Sigmoid colon (tissue), 3 donors: ENCODE results near the gene FYN.

Experiments
- POLR2A ChIP-seq, 2 donors: fragments of 450-650 bp; IDR thresholded peaks; one replicate each; pipeline ENCODE4 v1.6.1; 2016; ENCODE audit warnings: antibody characterized with exemption in 2 of 2, mild to moderate bottlenecking in 2 of 2, moderate library complexity in 2 of 2
- TF ChIP-seq, protein P1 (sequence below), 4 experiments: fragments of 450-650 bp in 3 of 4; fragments of 200-600 bp in 1 of 4; IDR thresholded peaks; one replicate each; pipeline ENCODE4 v1.5.1; 2016 to 2019; ENCODE audit warnings: antibody characterized with exemption in 4 of 4, mild to moderate bottlenecking in 3 of 4, moderate library complexity in 2 of 4

DNA sequence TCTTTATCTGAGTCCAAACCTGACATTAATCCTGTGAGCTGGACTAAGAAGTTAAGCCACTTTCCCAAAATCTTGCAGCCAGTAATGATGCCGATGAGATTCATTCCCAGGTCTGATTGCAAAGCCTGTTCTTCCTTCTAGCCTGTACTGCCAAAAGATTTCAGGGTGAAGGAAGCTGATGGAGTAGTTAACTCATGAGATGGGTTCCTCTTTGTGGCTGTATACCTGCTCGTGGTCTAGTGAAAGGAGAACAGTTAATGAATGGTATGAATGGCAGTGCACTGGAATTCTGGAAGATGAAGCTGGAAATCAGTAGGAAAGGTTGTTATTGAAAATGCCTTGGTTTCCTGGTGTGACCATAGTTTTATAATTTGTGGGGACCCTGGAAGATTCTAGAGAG, 112.0 kb downstream of the FYN start:
- TF ChIP-seq, protein P1, sequence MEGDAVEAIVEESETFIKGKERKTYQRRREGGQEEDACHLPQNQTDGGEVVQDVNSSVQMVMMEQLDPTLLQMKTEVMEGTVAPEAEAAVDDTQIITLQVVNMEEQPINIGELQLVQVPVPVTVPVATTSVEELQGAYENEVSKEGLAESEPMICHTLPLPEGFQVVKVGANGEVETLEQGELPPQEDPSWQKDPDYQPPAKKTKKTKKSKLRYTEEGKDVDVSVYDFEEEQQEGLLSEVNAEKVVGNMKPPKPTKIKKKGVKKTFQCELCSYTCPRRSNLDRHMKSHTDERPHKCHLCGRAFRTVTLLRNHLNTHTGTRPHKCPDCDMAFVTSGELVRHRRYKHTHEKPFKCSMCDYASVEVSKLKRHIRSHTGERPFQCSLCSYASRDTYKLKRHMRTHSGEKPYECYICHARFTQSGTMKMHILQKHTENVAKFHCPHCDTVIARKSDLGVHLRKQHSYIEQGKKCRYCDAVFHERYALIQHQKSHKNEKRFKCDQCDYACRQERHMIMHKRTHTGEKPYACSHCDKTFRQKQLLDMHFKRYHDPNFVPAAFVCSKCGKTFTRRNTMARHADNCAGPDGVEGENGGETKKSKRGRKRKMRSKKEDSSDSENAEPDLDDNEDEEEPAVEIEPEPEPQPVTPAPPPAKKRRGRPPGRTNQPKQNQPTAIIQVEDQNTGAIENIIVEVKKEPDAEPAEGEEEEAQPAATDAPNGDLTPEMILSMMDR (IDR thresholded peaks at IDR 0.05), result no peak
- no peak for TF ChIP-seq POLR2A (IDR thresholded peaks at IDR 0.05)
